Osteoblast (primary cell): Measurements from ENCODE around the gene MBLAC2. TPM values are rescaled to one million over a fixed set of nuclear protein-coding genes. Genes with fewer than 3 reads are reported as not detected.

Experiments
- DNase-seq: peaks from one replicate; pipeline ENCODE4 v3.0.0; 2011; ENCODE audit warnings: low spot score, mixed read lengths; ENCODE audit not compliant: insufficient read length; ENCODE audit errors: missing footprints
- H2AFZ ChIP-seq: 2 replicates; pipeline ENCODE4 v1.6.0; 2011; ENCODE audit warnings: mild to moderate bottlenecking, low read length
- H3K27ac ChIP-seq: 2 replicates; pipeline ENCODE4 v1.5.1; 2011; ENCODE audit warnings: mild to moderate bottlenecking, low read depth, low read length, moderate library complexity
- H3K27me3 ChIP-seq: 2 replicates; pipeline ENCODE4 v1.6.0; 2012; ENCODE audit warnings: mild to moderate bottlenecking, control low read depth, inconsistent platforms, low read length, moderate library complexity; ENCODE audit not compliant: insufficient read depth
- H3K36me3 ChIP-seq: 2 replicates; pipeline ENCODE4 v1.5.1; 2011; ENCODE audit warnings: mild to moderate bottlenecking, low read length, control low read depth, moderate library complexity; ENCODE audit not compliant: insufficient read depth
- H3K4me1 ChIP-seq: 2 replicates; pipeline ENCODE4 v1.5.1; 2011; ENCODE audit warnings: mild to moderate bottlenecking, low read length, control low read depth, moderate library complexity; ENCODE audit not compliant: insufficient read depth
- H3K4me2 ChIP-seq: 2 replicates; pipeline ENCODE4 v1.6.0; 2011; ENCODE audit warnings: mild to moderate bottlenecking, low read length; ENCODE audit not compliant: insufficient read depth
- H3K4me3 ChIP-seq: fragments of 200-600 bp; sonication (generic); 3 replicates; pipeline ENCODE4 v1.5.1; 2012; ENCODE audit warnings: mild to moderate bottlenecking, low read length, inconsistent platforms; ENCODE audit not compliant: insufficient read depth
- H3K79me2 ChIP-seq: 2 replicates; pipeline ENCODE4 v1.6.0; 2012; ENCODE audit warnings: mild to moderate bottlenecking, low read length, control low read depth, inconsistent platforms; ENCODE audit not compliant: insufficient read depth
- H3K9me3 ChIP-seq: 2 replicates; pipeline ENCODE4 v1.5.1; 2011; ENCODE audit warnings: low read depth, low read length, control low read depth
- H4K20me1 ChIP-seq: 2 replicates; pipeline ENCODE4 v1.6.0; 2012; ENCODE audit warnings: mild to moderate bottlenecking, low read length, control low read depth; ENCODE audit not compliant: insufficient read depth
- total RNA-seq: library from RNA; depleted of rRNA; stranded (reverse); fragments of >200 nt; gene quantifications from 2 replicates; pipeline ENCODE4 v1.2.3, GENCODE V29; 2012
- TF ChIP-seq, protein P1 (sequence below): IDR thresholded peaks from 2 replicates; pipeline ENCODE4 v1.5.1; 2011; ENCODE audit warnings: mild to moderate bottlenecking, low read depth, low read length, moderate library complexity; ENCODE audit errors: extremely low read depth

MBLAC2 gene
- total RNA-seq, 1 donor = 6.5 TPM

DNA sequence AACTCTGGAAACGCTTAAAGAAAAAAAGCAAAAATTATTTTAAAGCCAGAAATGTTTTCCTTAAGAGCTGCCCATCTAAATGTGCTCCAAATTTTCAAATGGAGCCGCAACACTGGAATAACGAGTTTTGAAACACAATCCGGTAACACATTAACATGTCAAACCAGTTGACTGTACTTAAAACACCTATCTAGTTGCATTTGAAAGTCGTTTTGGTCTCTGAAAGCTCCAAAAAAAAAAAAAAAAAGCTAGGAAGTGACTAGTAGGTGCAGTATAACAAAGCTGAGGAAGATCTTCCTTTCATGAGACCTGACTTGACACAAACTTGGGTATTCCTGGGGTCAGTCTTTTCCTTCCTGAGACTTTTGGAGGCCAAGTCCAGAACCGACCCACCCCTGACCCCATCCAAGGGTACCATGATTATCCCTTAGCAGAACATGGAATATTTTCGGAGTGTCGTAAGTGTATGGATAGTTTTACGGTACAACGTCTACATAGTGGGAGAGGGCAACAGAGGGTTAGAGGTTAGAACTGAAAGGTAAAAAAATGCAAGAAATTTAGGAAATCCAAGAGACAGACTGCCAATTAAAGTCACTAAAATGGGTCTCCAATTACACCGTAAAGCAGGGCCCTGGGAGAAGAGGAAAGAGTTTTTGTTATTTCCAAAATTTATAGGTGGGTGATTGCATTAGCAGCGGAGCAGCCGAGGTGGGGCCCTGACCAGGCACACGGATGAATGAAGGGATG, 65.8 kb downstream of the MBLAC2 start:
- Histone ChIP-seq H3K27me3 (no peaks in the 10 kb centered on the region), H4K20me1 (no peaks in the 10 kb centered on the region), H3K4me1 (peaks cover 19% of the 10 kb centered on the region), H3K4me3 (peak overlapping the region; percentile 97), H3K4me2 (peak overlapping the region; percentile 99), H3K36me3 (peaks cover 4% of the 10 kb centered on the region), H3K27ac (peak overlapping the region; percentile 93), H2AFZ (peak overlapping the region; percentile 99), H3K79me2 (peaks cover 11% of the 10 kb centered on the region), H3K9me3 (no peaks in the 10 kb centered on the region)
- DNase-seq = peak; percentile 11
- TF ChIP-seq, protein P1, sequence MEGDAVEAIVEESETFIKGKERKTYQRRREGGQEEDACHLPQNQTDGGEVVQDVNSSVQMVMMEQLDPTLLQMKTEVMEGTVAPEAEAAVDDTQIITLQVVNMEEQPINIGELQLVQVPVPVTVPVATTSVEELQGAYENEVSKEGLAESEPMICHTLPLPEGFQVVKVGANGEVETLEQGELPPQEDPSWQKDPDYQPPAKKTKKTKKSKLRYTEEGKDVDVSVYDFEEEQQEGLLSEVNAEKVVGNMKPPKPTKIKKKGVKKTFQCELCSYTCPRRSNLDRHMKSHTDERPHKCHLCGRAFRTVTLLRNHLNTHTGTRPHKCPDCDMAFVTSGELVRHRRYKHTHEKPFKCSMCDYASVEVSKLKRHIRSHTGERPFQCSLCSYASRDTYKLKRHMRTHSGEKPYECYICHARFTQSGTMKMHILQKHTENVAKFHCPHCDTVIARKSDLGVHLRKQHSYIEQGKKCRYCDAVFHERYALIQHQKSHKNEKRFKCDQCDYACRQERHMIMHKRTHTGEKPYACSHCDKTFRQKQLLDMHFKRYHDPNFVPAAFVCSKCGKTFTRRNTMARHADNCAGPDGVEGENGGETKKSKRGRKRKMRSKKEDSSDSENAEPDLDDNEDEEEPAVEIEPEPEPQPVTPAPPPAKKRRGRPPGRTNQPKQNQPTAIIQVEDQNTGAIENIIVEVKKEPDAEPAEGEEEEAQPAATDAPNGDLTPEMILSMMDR = no peak

Other genes with a start within 250 kb of the MBLAC2 start
- 6.8 and 6.9 TPM in 2 replicates for gene CETN3, start 65.0 kb downstream of the MBLAC2 start, total RNA-seq
- gene POLR3G, start 93 bp upstream of the MBLAC2 start, total RNA-seq = 1.8 and 3.6 TPM in 2 replicates
- gene LYSMD3, start 54.8 kb upstream of the MBLAC2 start, total RNA-seq = 17.7 and 19.2 TPM in 2 replicates
- gene ADGRV1, start 84.0 kb upstream of the MBLAC2 start, total RNA-seq = under 0.01 TPM in 1 of 2 replicates, not detected in the other